Calu3 (cell line): ENCODE measurements around the gene CPEB3. TPM values are rescaled to one million over a fixed set of nuclear protein-coding genes. Genes with fewer than 3 reads are reported as not detected.

Source experiments
- BruUV-seq: library from RNA; stranded (reverse); fragments of 400-500 nt; replicated peaks from 2 replicates; lab custom pipeline; 2021; lab: Mats Ljungman, UMichigan
- CTCF ChIA-PET: fragments of 300-600 bp; sonication (Branson Sonifier 250); formaldehyde crosslinking; loops from one replicate; lab custom pipeline; 2022; ENCODE audit warnings: antibody characterized with exemption; lab: Charles Lee
- DNase-seq: peaks from one replicate; pipeline ENCODE4 v3.0.0; 2022
- H3K27ac Mint-ChIP-seq: one replicate; pipeline ENCODE4 v1.8.0; 2022; ENCODE audit warnings: mixed read lengths; ENCODE audit not compliant: unreplicated experiment
- H3K27me3 Mint-ChIP-seq: one replicate; pipeline ENCODE4 v1.8.0; 2022; ENCODE audit warnings: mixed read lengths; ENCODE audit not compliant: unreplicated experiment
- H3K36me3 Mint-ChIP-seq: one replicate; pipeline ENCODE4 v1.8.0; 2022; ENCODE audit warnings: mild to moderate bottlenecking, moderate library complexity, mixed read lengths; ENCODE audit not compliant: insufficient read depth, unreplicated experiment
- H3K4me1 Mint-ChIP-seq: one replicate; pipeline ENCODE4 v1.8.0; 2022; ENCODE audit warnings: mild to moderate bottlenecking, low read depth, mixed read lengths; ENCODE audit not compliant: unreplicated experiment
- H3K4me3 Mint-ChIP-seq: one replicate; pipeline ENCODE4 v1.8.0; 2022; ENCODE audit warnings: mild to moderate bottlenecking, low read depth, moderate library complexity, mixed read lengths; ENCODE audit not compliant: unreplicated experiment
- H3K9me3 Mint-ChIP-seq: one replicate; pipeline ENCODE4 v1.8.0; 2022; ENCODE audit warnings: low read depth, mixed read lengths; ENCODE audit not compliant: unreplicated experiment
- intact Hi-C: fragments of 100-400 bp; cut with micrococcal nuclease; formaldehyde crosslinking; loops from one replicate; pipeline ENCODE4 v1.10.0; 2022; ENCODE audit not compliant: unreplicated experiment
- total RNA-seq: library from RNA; stranded (reverse); gene quantifications from 2 replicates; pipeline ENCODE4 v1.2.3, GENCODE V29; 2022
- TF ChIP-seq, protein P1 (sequence below): fragments of 200-600 bp; IDR thresholded peaks from one replicate; pipeline ENCODE4 v1.8.0; 2022; ENCODE audit warnings: antibody characterized with exemption; ENCODE audit not compliant: unreplicated experiment

CPEB3 gene
- total RNA-seq, 1 experiment from 2014 or later = 2.8 TPM

DNA sequence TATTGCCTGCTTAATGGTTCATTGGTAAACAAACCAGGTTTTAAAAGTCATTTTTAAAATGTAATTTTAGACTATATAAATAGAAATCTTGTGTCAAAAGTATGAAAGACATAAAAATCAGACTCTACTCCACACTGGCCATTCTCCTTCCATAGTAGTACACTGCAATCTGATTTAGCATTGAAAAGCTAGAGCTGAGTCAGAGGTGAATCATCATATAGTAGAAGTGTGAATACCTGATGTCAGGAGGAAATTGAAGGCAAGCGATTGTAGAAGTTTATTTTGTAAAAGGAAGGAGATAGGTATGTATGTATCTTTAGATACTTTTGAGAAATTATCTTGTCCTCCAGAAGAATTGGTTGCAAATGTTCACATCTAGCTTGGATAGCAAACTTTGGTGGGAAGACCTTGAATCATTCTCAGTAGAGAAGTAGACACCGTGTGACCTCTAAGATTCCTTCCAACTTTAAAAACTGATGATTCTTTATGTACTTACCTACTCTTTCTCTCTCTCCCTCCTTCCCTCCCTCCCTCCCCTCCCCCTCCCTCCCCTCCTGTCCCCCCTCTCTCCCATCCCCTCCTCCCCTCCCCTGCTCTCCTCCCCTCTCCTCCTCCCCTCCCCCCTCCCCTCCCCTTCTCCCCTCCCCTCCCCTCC lies 279.2 kb downstream of the CPEB3 start:
- TF ChIP-seq, protein P1, sequence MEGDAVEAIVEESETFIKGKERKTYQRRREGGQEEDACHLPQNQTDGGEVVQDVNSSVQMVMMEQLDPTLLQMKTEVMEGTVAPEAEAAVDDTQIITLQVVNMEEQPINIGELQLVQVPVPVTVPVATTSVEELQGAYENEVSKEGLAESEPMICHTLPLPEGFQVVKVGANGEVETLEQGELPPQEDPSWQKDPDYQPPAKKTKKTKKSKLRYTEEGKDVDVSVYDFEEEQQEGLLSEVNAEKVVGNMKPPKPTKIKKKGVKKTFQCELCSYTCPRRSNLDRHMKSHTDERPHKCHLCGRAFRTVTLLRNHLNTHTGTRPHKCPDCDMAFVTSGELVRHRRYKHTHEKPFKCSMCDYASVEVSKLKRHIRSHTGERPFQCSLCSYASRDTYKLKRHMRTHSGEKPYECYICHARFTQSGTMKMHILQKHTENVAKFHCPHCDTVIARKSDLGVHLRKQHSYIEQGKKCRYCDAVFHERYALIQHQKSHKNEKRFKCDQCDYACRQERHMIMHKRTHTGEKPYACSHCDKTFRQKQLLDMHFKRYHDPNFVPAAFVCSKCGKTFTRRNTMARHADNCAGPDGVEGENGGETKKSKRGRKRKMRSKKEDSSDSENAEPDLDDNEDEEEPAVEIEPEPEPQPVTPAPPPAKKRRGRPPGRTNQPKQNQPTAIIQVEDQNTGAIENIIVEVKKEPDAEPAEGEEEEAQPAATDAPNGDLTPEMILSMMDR = no peak
- peaks cover 5% of the 10 kb centered on the region for H3K4me1 Mint-ChIP-seq
- no peak overlapping the region for H3K4me3 Mint-ChIP-seq
- no peaks in the 10 kb centered on the region for H3K36me3 Mint-ChIP-seq
- no peak for DNase-seq
- no peak overlapping the region for H3K27ac Mint-ChIP-seq
- no TSS peak for BruUV-seq
- intact Hi-C loops = no loop called here
- CTCF ChIA-PET = no interaction called here
- H3K9me3 Mint-ChIP-seq = no peaks in the 10 kb centered on the region
- no peaks in the 10 kb centered on the region for H3K27me3 Mint-ChIP-seq

DNA sequence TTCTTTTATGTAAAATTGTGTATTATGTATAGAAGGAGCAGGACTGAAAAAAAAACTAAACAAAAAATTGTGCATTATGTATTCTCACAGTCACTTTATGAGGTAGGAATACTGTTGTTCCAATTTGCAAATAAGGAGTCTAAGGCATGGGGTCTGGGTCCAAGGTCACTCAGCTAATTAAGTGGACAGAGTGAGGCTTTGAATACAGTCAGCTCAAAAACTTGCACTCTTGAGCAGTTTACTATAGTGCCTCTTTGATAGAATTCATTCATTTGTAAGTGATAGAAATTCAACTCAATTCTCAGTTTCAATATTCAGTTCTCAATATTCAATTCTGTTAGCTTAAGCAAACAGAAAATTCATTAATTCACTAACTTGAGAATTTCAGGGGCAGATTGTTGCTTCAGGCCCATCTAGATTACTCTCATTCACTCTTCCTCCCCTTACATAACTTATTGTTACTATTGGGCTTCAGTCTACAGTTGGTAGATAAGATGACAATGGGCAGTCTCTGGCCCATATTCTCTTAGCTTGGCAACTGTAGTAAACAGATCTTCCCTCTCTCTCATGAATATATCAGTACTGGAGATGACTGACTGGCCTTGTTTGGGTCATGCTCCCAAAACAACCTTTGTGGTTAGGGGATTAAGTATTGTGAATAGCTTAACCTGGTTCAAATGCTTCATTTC lies 280.7 kb downstream of the CPEB3 start:
- no peak overlapping the region for H3K27ac Mint-ChIP-seq
- CTCF ChIA-PET = no interaction called here
- TF ChIP-seq, protein P1 = no peak
- no peaks in the 10 kb centered on the region for H3K36me3 Mint-ChIP-seq
- intact Hi-C loops = no loop called here
- peaks cover 5% of the 10 kb centered on the region for H3K4me1 Mint-ChIP-seq
- H3K4me3 Mint-ChIP-seq = no peak overlapping the region
- BruUV-seq = no TSS peak
- H3K9me3 Mint-ChIP-seq = no peaks in the 10 kb centered on the region
- no peaks in the 10 kb centered on the region for H3K27me3 Mint-ChIP-seq
- no peak for DNase-seq

DNA sequence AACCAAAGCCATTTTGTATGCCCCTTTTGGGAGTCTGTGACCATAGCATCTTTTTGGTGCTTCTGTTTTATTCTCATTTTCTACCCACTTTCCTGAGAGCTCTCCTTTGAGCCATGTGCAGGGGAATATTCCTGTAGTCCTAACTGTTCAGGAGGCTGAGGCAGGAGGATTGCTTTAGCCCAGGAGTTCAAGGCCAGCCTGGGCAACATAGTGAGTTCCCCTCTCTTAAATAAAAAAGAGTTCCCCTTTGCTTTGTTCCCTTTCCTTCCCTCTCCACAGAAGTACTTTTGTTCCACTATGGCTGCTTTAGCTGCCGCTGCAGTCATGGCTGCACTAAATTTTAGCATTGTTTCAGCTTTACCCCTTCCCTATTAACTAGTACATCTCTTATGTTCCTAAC lies 281.4 kb downstream of the CPEB3 start:
- peaks cover 5% of the 10 kb centered on the region for H3K4me1 Mint-ChIP-seq
- no peaks in the 10 kb centered on the region for H3K9me3 Mint-ChIP-seq
- DNase-seq = no peak
- H3K27ac Mint-ChIP-seq = no peak overlapping the region
- CTCF ChIA-PET = no interaction called here
- TF ChIP-seq, protein P1 = no peak
- intact Hi-C loops = no loop called here
- H3K36me3 Mint-ChIP-seq = no peaks in the 10 kb centered on the region
- BruUV-seq = no TSS peak
- no peaks in the 10 kb centered on the region for H3K27me3 Mint-ChIP-seq
- H3K4me3 Mint-ChIP-seq = no peak overlapping the region

DNA sequence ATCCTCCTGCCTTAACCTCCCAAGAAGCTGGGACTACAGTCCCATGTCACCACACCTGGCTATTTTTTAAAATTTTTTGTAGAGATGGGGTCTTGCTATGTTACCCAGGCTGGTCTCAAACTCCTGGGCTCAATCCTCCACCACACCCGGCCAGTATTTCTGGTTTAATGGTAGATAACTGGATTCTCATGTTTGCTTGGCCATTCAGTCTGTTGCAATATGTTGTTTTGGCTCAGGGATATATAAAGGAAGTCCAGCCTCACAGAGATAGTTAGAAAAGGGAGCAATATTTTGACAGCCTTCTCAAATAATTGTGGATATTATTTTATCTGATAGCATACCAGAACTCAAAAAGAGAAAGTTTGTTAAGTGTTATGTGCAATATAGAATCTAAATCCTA lies 284.9 kb downstream of the CPEB3 start:
- DNase-seq = no peak
- TF ChIP-seq, protein P1 = no peak
- H3K4me1 Mint-ChIP-seq = peaks cover 5% of the 10 kb centered on the region
- H3K36me3 Mint-ChIP-seq = no peaks in the 10 kb centered on the region
- intact Hi-C loops = no loop called here
- no peaks in the 10 kb centered on the region for H3K9me3 Mint-ChIP-seq
- no peak overlapping the region for H3K27ac Mint-ChIP-seq
- CTCF ChIA-PET = no interaction called here
- no peaks in the 10 kb centered on the region for H3K27me3 Mint-ChIP-seq
- no peak overlapping the region for H3K4me3 Mint-ChIP-seq
- BruUV-seq = no TSS peak
